Neural cell (in vitro differentiated cells): ENCODE results near the gene COL8A1. TPM values are rescaled to one million over a fixed set of nuclear protein-coding genes. Genes with fewer than 3 reads are reported as not detected.

Source experiments
- H2AFZ ChIP-seq: fragments of 200-600, 300-800 bp; sonication (generic), shearing (Covaris generic); 2 replicates; pipeline ENCODE4 v1.6.0; 2014; ENCODE audit warnings: low read depth, mild to moderate bottlenecking, antibody characterized with exemption, low read length, moderate library complexity
- H3F3A ChIP-seq: fragments of 200-600 bp; shearing (Covaris generic); 2 replicates; pipeline ENCODE4 v1.6.1; 2016; ENCODE audit warnings: mild to moderate bottlenecking, moderate library complexity, mixed read lengths, antibody characterized with exemption, low read length; ENCODE audit not compliant: insufficient read depth, poor library complexity, severe bottlenecking
- H3K27ac ChIP-seq: fragments of 200-600, 300-800 bp; sonication (generic), shearing (Covaris generic); 2 replicates; pipeline ENCODE4 v1.5.1; 2014; ENCODE audit warnings: mild to moderate bottlenecking, low read length, moderate library complexity
- H3K27me3 ChIP-seq: fragments of 300-800, 200-600 bp; sonication (generic), shearing (Covaris generic); 2 replicates; pipeline ENCODE4 v1.6.0; 2014; ENCODE audit warnings: mild to moderate bottlenecking, low read depth, low read length, moderate library complexity; ENCODE audit not compliant: insufficient read depth
- H3K36me3 ChIP-seq: fragments of 300-800, 200-600 bp; sonication (generic), shearing (Covaris generic); 2 replicates; pipeline ENCODE4 v1.5.1; 2014; ENCODE audit warnings: mild to moderate bottlenecking, antibody characterized with exemption, low read length, moderate library complexity; ENCODE audit not compliant: insufficient read depth
- H3K4me2 ChIP-seq: fragments of 300-800, 200-600 bp; sonication (generic), shearing (Covaris generic); 2 replicates; pipeline ENCODE4 v1.6.0; 2014; ENCODE audit warnings: mild to moderate bottlenecking, low read length
- H3K4me3 ChIP-seq: fragments of 300-800, 200-600 bp; sonication (generic), shearing (Covaris generic); 2 replicates; pipeline ENCODE4 v1.5.1; 2014; ENCODE audit warnings: mild to moderate bottlenecking, low read length, moderate library complexity
- H3K79me2 ChIP-seq: fragments of 200-600 bp; shearing (Covaris generic); replicated peaks from 2 replicates; pipeline ENCODE4 v1.6.0; 2014; ENCODE audit warnings: mild to moderate bottlenecking, low read length, moderate library complexity; ENCODE audit not compliant: insufficient read depth
- H3K9ac ChIP-seq: fragments of 300-800, 200-600 bp; sonication (generic), shearing (Covaris generic); 2 replicates; pipeline ENCODE4 v1.6.1; 2016; ENCODE audit warnings: mild to moderate bottlenecking, low read length, mixed read lengths
- H3K9me2 ChIP-seq: fragments of 200-600 bp; shearing (Covaris generic); 2 replicates; pipeline ENCODE4 v1.6.1; 2016; ENCODE audit warnings: mild to moderate bottlenecking, low read length, mixed read lengths; ENCODE audit not compliant: insufficient read depth
- H3K9me3 ChIP-seq: fragments of 200-600, 300-800 bp; sonication (generic), shearing (Covaris generic); 2 replicates; pipeline ENCODE4 v1.6.1; 2016; ENCODE audit warnings: mild to moderate bottlenecking, mixed run types, low read length, moderate library complexity, mixed read lengths
- H4K20me1 ChIP-seq: fragments of 200-600 bp; shearing (Covaris generic); 2 replicates; pipeline ENCODE4 v1.6.1; 2016; ENCODE audit warnings: mild to moderate bottlenecking, mixed run types; ENCODE audit not compliant: insufficient read depth
- EP300 ChIP-seq: fragments of 450-650 bp; conservative IDR thresholded peaks from 2 replicates; pipeline ENCODE4 v1.6.1; 2014; ENCODE audit warnings: antibody characterized with exemption, mild to moderate bottlenecking, moderate library complexity; ENCODE audit not compliant: poor library complexity, severe bottlenecking
- EZH2 ChIP-seq: fragments of 200-600, 300-800 bp; shearing (Covaris generic), sonication (generic); IDR thresholded peaks from 2 replicates; pipeline ENCODE4 v1.6.1; 2014; ENCODE audit warnings: antibody characterized with exemption, low read length, borderline replicate concordance, mild to moderate bottlenecking; ENCODE audit not compliant: insufficient read depth, poor library complexity, severe bottlenecking
- MXI1 ChIP-seq: fragments of 450-650 bp; conservative IDR thresholded peaks from 2 replicates; pipeline ENCODE4 v1.6.1; 2014; ENCODE audit warnings: antibody characterized with exemption, mild to moderate bottlenecking; ENCODE audit not compliant: poor library complexity, severe bottlenecking
- POLR2AphosphoS5 ChIP-seq: IDR thresholded peaks from 2 replicates; pipeline ENCODE4 v1.6.1; 2012
- RAD21 ChIP-seq: fragments of 450-650 bp; conservative IDR thresholded peaks from 2 replicates; pipeline ENCODE4 v1.6.1; 2014; ENCODE audit warnings: antibody characterized with exemption, mild to moderate bottlenecking, moderate library complexity
- SMC3 ChIP-seq: fragments of 450-650 bp; conservative IDR thresholded peaks from 2 replicates; pipeline ENCODE4 v1.6.1; 2014; ENCODE audit warnings: antibody characterized with exemption, mild to moderate bottlenecking, moderate library complexity; ENCODE audit not compliant: poor library complexity
- TAF1 ChIP-seq: IDR thresholded peaks from 2 replicates; pipeline ENCODE4 v1.6.1; 2012; ENCODE audit warnings: low read depth
- polyA plus RNA-seq: library from polyadenylated mRNA; depleted of rRNA; stranded (reverse); fragments of >200 nt; gene quantifications from 2 replicates; pipeline ENCODE4 v1.2.3, GENCODE V29; 2014
- TF ChIP-seq, protein P1 (sequence below): IDR thresholded peaks from 2 replicates; pipeline ENCODE4 v1.6.1; 2012; ENCODE audit warnings: borderline replicate concordance
- TF ChIP-seq, protein P2 (sequence below): fragments of 450-650 bp; IDR thresholded peaks from 2 replicates; pipeline ENCODE4 v1.5.1; 2014; ENCODE audit warnings: antibody characterized with exemption, mild to moderate bottlenecking, moderate library complexity; ENCODE audit not compliant: poor library complexity, severe bottlenecking

Gene COL8A1
- polyA plus RNA-seq, 1 donor from 2014 or later: 0.04 TPM

DNA sequence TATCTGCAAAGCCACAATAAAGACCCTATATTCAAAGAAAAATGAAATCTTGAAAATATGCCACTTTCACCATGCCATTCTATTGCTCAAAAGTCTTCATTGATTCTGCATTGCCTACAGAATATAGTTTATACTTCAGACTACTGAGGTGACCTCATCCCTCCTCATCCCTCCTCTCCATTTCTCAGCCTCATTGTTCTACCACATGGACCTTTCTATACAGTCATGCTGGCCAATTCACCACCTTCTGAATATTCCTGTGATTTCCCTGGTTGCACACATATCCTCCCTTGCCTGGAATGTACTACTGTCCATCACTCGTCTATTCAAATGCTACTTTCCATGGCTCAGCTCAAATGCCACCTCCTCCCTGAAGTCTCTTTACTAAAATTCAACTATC is 3.5 kb upstream of the COL8A1 start:
- Histone ChIP-seq H3K36me3 (no peaks in the 10 kb centered on the region), H3K9me3 (no peaks in the 10 kb centered on the region), H3F3A (no peaks in the 10 kb centered on the region), H3K79me2 (no peaks in the 10 kb centered on the region), H3K27ac (no peak overlapping the region), H3K9ac (no peak overlapping the region), H3K27me3 (peaks cover 37% of the 10 kb centered on the region), H3K4me3 (no peak overlapping the region), H3K4me2 (no peak overlapping the region), H4K20me1 (no peaks in the 10 kb centered on the region), H3K9me2 (no peaks in the 10 kb centered on the region), H2AFZ (no peak overlapping the region)
- TF ChIP-seq MXI1 (no peak), POLR2AphosphoS5 (no peak), EP300 (no peak), EZH2 (no peak), TAF1 (no peak), RAD21 (no peak), SMC3 (no peak)
- TF ChIP-seq, protein P1, sequence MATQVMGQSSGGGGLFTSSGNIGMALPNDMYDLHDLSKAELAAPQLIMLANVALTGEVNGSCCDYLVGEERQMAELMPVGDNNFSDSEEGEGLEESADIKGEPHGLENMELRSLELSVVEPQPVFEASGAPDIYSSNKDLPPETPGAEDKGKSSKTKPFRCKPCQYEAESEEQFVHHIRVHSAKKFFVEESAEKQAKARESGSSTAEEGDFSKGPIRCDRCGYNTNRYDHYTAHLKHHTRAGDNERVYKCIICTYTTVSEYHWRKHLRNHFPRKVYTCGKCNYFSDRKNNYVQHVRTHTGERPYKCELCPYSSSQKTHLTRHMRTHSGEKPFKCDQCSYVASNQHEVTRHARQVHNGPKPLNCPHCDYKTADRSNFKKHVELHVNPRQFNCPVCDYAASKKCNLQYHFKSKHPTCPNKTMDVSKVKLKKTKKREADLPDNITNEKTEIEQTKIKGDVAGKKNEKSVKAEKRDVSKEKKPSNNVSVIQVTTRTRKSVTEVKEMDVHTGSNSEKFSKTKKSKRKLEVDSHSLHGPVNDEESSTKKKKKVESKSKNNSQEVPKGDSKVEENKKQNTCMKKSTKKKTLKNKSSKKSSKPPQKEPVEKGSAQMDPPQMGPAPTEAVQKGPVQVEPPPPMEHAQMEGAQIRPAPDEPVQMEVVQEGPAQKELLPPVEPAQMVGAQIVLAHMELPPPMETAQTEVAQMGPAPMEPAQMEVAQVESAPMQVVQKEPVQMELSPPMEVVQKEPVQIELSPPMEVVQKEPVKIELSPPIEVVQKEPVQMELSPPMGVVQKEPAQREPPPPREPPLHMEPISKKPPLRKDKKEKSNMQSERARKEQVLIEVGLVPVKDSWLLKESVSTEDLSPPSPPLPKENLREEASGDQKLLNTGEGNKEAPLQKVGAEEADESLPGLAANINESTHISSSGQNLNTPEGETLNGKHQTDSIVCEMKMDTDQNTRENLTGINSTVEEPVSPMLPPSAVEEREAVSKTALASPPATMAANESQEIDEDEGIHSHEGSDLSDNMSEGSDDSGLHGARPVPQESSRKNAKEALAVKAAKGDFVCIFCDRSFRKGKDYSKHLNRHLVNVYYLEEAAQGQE: no peak
- TF ChIP-seq, protein P2, sequence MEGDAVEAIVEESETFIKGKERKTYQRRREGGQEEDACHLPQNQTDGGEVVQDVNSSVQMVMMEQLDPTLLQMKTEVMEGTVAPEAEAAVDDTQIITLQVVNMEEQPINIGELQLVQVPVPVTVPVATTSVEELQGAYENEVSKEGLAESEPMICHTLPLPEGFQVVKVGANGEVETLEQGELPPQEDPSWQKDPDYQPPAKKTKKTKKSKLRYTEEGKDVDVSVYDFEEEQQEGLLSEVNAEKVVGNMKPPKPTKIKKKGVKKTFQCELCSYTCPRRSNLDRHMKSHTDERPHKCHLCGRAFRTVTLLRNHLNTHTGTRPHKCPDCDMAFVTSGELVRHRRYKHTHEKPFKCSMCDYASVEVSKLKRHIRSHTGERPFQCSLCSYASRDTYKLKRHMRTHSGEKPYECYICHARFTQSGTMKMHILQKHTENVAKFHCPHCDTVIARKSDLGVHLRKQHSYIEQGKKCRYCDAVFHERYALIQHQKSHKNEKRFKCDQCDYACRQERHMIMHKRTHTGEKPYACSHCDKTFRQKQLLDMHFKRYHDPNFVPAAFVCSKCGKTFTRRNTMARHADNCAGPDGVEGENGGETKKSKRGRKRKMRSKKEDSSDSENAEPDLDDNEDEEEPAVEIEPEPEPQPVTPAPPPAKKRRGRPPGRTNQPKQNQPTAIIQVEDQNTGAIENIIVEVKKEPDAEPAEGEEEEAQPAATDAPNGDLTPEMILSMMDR: no peak

DNA sequence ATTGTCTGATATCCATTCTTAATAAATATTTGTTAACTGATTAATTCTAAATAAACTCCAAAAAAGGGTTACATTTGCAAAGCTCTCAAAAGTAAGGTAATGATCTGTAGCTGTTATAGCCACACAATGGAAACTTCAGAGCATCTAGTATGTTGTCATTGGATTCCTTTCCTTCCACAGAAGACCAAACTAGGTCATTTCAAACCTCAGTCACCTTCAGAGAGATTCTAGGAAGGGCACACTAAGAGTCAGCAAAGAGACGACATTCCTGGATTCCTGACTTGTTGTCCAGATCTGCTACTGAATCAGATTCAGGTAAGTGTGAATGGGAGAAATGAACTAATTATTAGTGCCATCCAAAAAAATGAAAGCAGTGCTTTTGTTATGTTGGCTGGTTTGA is 3.0 kb upstream of the COL8A1 start:
- Histone ChIP-seq H3K9me2 (no peaks in the 10 kb centered on the region), H3K9me3 (no peaks in the 10 kb centered on the region), H3K79me2 (no peaks in the 10 kb centered on the region), H3K4me2 (no peak overlapping the region), H3F3A (no peaks in the 10 kb centered on the region), H3K27me3 (peaks cover 37% of the 10 kb centered on the region), H3K36me3 (no peaks in the 10 kb centered on the region), H3K9ac (no peak overlapping the region), H4K20me1 (no peaks in the 10 kb centered on the region), H3K27ac (no peak overlapping the region), H2AFZ (no peak overlapping the region), H3K4me3 (no peak overlapping the region)
- TF ChIP-seq EP300 (no peak), MXI1 (no peak), SMC3 (no peak), TAF1 (no peak), POLR2AphosphoS5 (no peak), RAD21 (no peak), EZH2 (no peak)
- TF ChIP-seq, protein P2: no peak
- TF ChIP-seq, protein P1: no peak
